IMR-90 (cell line): ENCODE results near the gene MRPL40.

Source experiments
- CEBPB ChIP-seq: IDR thresholded peaks from 2 replicates; pipeline ENCODE4 v1.6.1; 2012; ENCODE audit warnings: low read depth, low read length, improper control_type of control experiment
- POLR2A ChIP-seq: IDR thresholded peaks from 2 replicates; pipeline ENCODE4 v1.6.1; 2012; ENCODE audit warnings: mild to moderate bottlenecking, low read depth, low read length
- TF ChIP-seq, protein P1 (sequence below): conservative IDR thresholded peaks from 2 replicates; pipeline ENCODE4 v1.5.1; 2012; ENCODE audit warnings: mild to moderate bottlenecking, low read depth, low read length, improper control_type of control experiment

DNA sequence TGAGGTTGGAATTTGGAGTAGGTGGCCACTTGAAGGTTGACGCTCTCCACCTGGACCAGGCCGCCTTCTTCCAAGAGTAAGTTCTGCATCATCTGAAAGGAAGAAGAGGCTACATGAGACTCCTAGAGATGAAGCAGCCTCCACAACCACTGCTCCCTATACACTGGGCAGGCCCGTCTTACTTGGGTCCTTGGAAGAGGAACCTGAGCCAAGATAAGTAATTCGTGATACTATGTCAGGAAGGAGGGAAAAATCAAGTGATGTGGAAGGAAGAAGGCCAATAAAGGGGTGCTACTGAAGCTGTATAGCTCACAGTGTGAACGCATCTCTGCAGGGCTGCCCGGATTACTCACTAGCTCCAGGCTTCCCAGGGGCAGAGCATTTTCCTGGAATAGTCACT is 35.6 kb downstream of the MRPL40 start:
- TF ChIP-seq POLR2A (no peak), CEBPB (no peak)
- TF ChIP-seq, protein P1, sequence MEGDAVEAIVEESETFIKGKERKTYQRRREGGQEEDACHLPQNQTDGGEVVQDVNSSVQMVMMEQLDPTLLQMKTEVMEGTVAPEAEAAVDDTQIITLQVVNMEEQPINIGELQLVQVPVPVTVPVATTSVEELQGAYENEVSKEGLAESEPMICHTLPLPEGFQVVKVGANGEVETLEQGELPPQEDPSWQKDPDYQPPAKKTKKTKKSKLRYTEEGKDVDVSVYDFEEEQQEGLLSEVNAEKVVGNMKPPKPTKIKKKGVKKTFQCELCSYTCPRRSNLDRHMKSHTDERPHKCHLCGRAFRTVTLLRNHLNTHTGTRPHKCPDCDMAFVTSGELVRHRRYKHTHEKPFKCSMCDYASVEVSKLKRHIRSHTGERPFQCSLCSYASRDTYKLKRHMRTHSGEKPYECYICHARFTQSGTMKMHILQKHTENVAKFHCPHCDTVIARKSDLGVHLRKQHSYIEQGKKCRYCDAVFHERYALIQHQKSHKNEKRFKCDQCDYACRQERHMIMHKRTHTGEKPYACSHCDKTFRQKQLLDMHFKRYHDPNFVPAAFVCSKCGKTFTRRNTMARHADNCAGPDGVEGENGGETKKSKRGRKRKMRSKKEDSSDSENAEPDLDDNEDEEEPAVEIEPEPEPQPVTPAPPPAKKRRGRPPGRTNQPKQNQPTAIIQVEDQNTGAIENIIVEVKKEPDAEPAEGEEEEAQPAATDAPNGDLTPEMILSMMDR = no peak
